Smooth muscle cell (in vitro differentiated cells): ENCODE measurements around the gene C12orf60. TPM values are rescaled to one million over a fixed set of nuclear protein-coding genes. Genes with fewer than 3 reads are reported as not detected.
A peak's percentile ranks its signal among the peaks of the same experiment; 100 is the strongest.

Experiments
- DNase-seq: peaks from one replicate; lab custom pipeline; 2025; ENCODE audit not compliant: unreplicated experiment; lab: John Stamatoyannopoulos, UW
- H2AFZ ChIP-seq: fragments of 200-600 bp; sonication (generic); 2 replicates; pipeline ENCODE4 v1.6.0; 2016; ENCODE audit warnings: antibody characterized with exemption, low read depth, mild to moderate bottlenecking
- H3F3A ChIP-seq: fragments of 200-600 bp; sonication (generic); 2 replicates; pipeline ENCODE4 v1.6.0; 2017; ENCODE audit warnings: antibody characterized with exemption, low read depth
- H3K27ac ChIP-seq: fragments of 200-600 bp; sonication (generic); 2 replicates; pipeline ENCODE4 v1.5.1; 2016; ENCODE audit warnings: low read depth, mild to moderate bottlenecking
- H3K27me3 ChIP-seq: fragments of 200-600 bp; sonication (generic); 2 replicates; pipeline ENCODE4 v1.6.1; 2016; ENCODE audit warnings: low read depth, mild to moderate bottlenecking
- H3K36me3 ChIP-seq: fragments of 200-600 bp; sonication (generic); 2 replicates; pipeline ENCODE4 v1.5.1; 2016; ENCODE audit warnings: low read depth
- H3K4me1 ChIP-seq: fragments of 200-600 bp; sonication (generic); 2 replicates; pipeline ENCODE4 v1.5.1; 2016; ENCODE audit warnings: low read depth
- H3K4me2 ChIP-seq: fragments of 200-600 bp; sonication (generic); 2 replicates; pipeline ENCODE4 v1.6.0; 2016; ENCODE audit warnings: mild to moderate bottlenecking
- H3K4me3 ChIP-seq: fragments of 200-600 bp; sonication (generic); 2 replicates; pipeline ENCODE4 v1.5.1; 2016; ENCODE audit warnings: mild to moderate bottlenecking
- H3K79me2 ChIP-seq: fragments of 200-600 bp; sonication (generic); 2 replicates; pipeline ENCODE4 v1.6.0; 2016; ENCODE audit warnings: low read depth, mild to moderate bottlenecking
- H3K9ac ChIP-seq: fragments of 200-600 bp; sonication (generic); 2 replicates; pipeline ENCODE4 v1.6.0; 2016; ENCODE audit warnings: low read depth
- H3K9me3 ChIP-seq: fragments of 200-600 bp; sonication (generic); replicated peaks from 2 replicates; pipeline ENCODE4 v1.5.1; 2016; ENCODE audit warnings: low read depth
- H4K20me1 ChIP-seq: fragments of 200-600 bp; sonication (generic); 2 replicates; pipeline ENCODE4 v1.6.0; 2016; ENCODE audit warnings: low read depth
- CTCF ChIP-seq: fragments of 200-600 bp; sonication (generic); IDR thresholded peaks from 2 replicates; pipeline ENCODE4 v1.5.1; 2017; ENCODE audit warnings: borderline replicate concordance, mild to moderate bottlenecking, antibody characterized with exemption; ENCODE audit not compliant: insufficient read depth, poor library complexity, severe bottlenecking
- WGBS: methylation state at CpG from one replicate; pipeline ENCODE4 v1.1.7; 2016; ENCODE audit warnings: low lambda C conversion rate; 5-methylcytosine and 5-hydroxymethylcytosine counted together
- polyA plus RNA-seq: library from polyadenylated mRNA; unstranded; fragments of >200 nt; fragmentation: Nextera tagmentation; extraction: Ambion mirVana; gene quantifications from 2 replicates; pipeline ENCODE4 v1.2.1, GENCODE V29; 2016
- total RNA-seq: library from RNA; depleted of rRNA; stranded (reverse); fragments of >200 nt; gene quantifications from 2 replicates; pipeline ENCODE4 v1.2.3, GENCODE V29; 2014

Gene C12orf60
- total and polyA plus RNA-seq, 2 experiments from 2014 or later = 0.63 to 1.3 TPM

- 86% methylated on average over 4 of the region's 4 CpGs for WGBS
- no peak for TF ChIP-seq CTCF
- DNase-seq = no peak
Observed at GRCh38 chr12:14846876-14847580, 43.6 kb downstream of the C12orf60 start.

GRCh38 chr12:14849661-14850060 lies 46.2 kb downstream of the C12orf60 start:
- Histone ChIP-seq H3K27me3 (no peaks in the 10 kb centered on the region), H3K9me3 (no peaks in the 10 kb centered on the region), H3K79me2 (no peaks in the 10 kb centered on the region), H3K4me3 (no peak overlapping the region), H3K4me1 (peaks cover 17% of the 10 kb centered on the region), H3K36me3 (no peaks in the 10 kb centered on the region), H2AFZ (peak overlapping the region; percentile 80), H3K9ac (peak overlapping the region; percentile 47), H3F3A (peaks cover 9% of the 10 kb centered on the region), H3K4me2 (peak overlapping the region; percentile 49), H4K20me1 (no peaks in the 10 kb centered on the region), H3K27ac (peak overlapping the region; percentile 85)
- no peak for DNase-seq
- TF ChIP-seq CTCF = no peak
- 0% methylated on average over 2 of the region's 2 CpGs for WGBS

More at GRCh38 chr12:14846876-14847580, 43.6 kb downstream of the C12orf60 start:
- H2AFZ ChIP-seq = no peak overlapping the region
- H3K79me2 ChIP-seq = peaks cover 4% of the 10 kb centered on the region
- no peaks in the 10 kb centered on the region for H4K20me1 ChIP-seq
- H3K36me3 ChIP-seq = no peaks in the 10 kb centered on the region
- H3K4me2 ChIP-seq = no peak overlapping the region
- no peaks in the 10 kb centered on the region for H3K27me3 ChIP-seq
- H3K4me1 ChIP-seq = peaks cover 7% of the 10 kb centered on the region
- H3F3A ChIP-seq = no peaks in the 10 kb centered on the region
- no peak overlapping the region for H3K9ac ChIP-seq
- no peak overlapping the region for H3K27ac ChIP-seq
- no peak overlapping the region for H3K4me3 ChIP-seq
- H3K9me3 ChIP-seq = no peaks in the 10 kb centered on the region

DNA sequence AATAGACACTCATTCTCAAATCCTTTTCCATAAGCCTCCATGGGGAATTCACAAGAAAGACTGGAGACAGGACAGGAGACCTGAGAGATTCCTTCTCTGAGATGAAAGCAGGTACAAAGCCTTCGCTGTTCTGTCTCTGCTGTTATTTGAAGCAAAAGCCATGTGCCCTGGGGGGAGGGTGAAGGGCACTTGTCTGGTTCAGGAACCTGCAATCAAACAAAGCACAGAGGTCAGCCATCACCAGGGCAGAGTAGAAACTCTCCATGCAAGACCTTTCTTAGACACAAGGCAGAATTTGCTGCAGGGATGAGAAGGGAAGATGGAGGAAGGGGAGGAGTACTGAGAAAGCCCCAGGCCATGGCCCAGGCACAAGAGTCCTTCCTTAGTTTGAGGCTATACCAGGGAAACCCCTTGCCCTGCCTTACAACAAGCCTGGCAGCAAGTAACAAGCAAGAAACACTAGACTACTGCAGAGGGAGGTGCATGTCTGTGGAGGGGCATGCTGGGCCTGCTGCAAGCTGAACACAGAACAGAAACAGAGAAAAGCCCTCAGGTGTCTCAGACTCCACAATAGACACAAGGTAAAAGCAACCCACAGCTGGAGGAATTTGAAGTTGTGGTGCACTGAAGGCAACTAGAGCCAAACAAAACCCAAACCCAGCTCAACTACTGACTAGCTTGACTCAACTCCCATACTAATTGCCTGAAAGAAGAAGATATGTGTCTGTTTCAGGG lies 47.6 kb downstream of the C12orf60 start:
- peaks cover 17% of the 10 kb centered on the region for H3K4me1 ChIP-seq
- peaks cover 9% of the 10 kb centered on the region for H3F3A ChIP-seq
- H3K9me3 ChIP-seq = no peaks in the 10 kb centered on the region
- DNase-seq = no peak
- H3K4me3 ChIP-seq = no peak overlapping the region
- TF ChIP-seq CTCF = no peak
- 81% methylated on average over 1 of the region's 1 CpG for WGBS
- H3K79me2 ChIP-seq = no peaks in the 10 kb centered on the region
- no peaks in the 10 kb centered on the region for H3K27me3 ChIP-seq
- no peak overlapping the region for H2AFZ ChIP-seq
- no peak overlapping the region for H3K4me2 ChIP-seq
- no peaks in the 10 kb centered on the region for H4K20me1 ChIP-seq
- H3K27ac ChIP-seq = peak overlapping the region; percentile 85
- H3K36me3 ChIP-seq = no peaks in the 10 kb centered on the region
- H3K9ac ChIP-seq = no peak overlapping the region
